Activated T-cell treated with anti-CD3 and anti-CD28 coated beads, Interleukin-2, amount 50 U/mL, for 72 hours (primary cell): Measurements from ENCODE around the gene MPIG6B. TPM values are rescaled to one million over a fixed set of nuclear protein-coding genes. Genes with fewer than 3 reads are reported as not detected.

Experiments used
- ATAC-seq, 2 donors: fragments of 150-1000 bp; cut with Tn5 transposase; replicated peaks in 1 of 2; 2 replicates each; pipeline ENCODE4 v1.10.0; 2021; ENCODE audit warnings: moderate library complexity in 2 of 2, mild to moderate bottlenecking in 1 of 2
- DNase-seq, 2 donors: peaks; one replicate each; pipeline ENCODE4 v3.0.0; 2021 to 2022; ENCODE audit warnings: mixed read lengths in 1 of 2
- H3K27ac Mint-ChIP-seq: one replicate; pipeline ENCODE4 v1.8.0; 2022; ENCODE audit warnings: mild to moderate bottlenecking, moderate library complexity, mixed read lengths
- H3K27me3 Mint-ChIP-seq: one replicate; pipeline ENCODE4 v1.8.0; 2022; ENCODE audit warnings: low read depth, mixed read lengths
- H3K36me3 Mint-ChIP-seq, 2 donors: one replicate each; pipeline ENCODE4 v1.8.0; 2022; ENCODE audit warnings: mixed read lengths in 2 of 2, mild to moderate bottlenecking in 1 of 2; ENCODE audit not compliant: insufficient read depth in 2 of 2
- H3K4me1 Mint-ChIP-seq: one replicate; pipeline ENCODE4 v1.8.0; 2022; ENCODE audit warnings: low read depth, mixed read lengths
- H3K4me3 Mint-ChIP-seq, 2 donors: one replicate each; pipeline ENCODE4 v1.8.0; 2022; ENCODE audit warnings: mild to moderate bottlenecking in 2 of 2, mixed read lengths in 2 of 2, moderate library complexity in 2 of 2
- H3K9me3 Mint-ChIP-seq, 2 donors: one replicate each; pipeline ENCODE4 v1.8.0; 2022; ENCODE audit warnings: mixed read lengths in 2 of 2
- total RNA-seq, 2 donors: library from RNA; stranded (reverse); gene quantifications; one replicate each; pipeline ENCODE4 v1.2.3, GENCODE V29; 2022

Gene MPIG6B, protein sequence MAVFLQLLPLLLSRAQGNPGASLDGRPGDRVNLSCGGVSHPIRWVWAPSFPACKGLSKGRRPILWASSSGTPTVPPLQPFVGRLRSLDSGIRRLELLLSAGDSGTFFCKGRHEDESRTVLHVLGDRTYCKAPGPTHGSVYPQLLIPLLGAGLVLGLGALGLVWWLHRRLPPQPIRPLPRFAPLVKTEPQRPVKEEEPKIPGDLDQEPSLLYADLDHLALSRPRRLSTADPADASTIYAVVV
- under 1 TPM in 1 of 2 donors, not detected in 1; 0.10 TPM for total RNA-seq

DNA sequence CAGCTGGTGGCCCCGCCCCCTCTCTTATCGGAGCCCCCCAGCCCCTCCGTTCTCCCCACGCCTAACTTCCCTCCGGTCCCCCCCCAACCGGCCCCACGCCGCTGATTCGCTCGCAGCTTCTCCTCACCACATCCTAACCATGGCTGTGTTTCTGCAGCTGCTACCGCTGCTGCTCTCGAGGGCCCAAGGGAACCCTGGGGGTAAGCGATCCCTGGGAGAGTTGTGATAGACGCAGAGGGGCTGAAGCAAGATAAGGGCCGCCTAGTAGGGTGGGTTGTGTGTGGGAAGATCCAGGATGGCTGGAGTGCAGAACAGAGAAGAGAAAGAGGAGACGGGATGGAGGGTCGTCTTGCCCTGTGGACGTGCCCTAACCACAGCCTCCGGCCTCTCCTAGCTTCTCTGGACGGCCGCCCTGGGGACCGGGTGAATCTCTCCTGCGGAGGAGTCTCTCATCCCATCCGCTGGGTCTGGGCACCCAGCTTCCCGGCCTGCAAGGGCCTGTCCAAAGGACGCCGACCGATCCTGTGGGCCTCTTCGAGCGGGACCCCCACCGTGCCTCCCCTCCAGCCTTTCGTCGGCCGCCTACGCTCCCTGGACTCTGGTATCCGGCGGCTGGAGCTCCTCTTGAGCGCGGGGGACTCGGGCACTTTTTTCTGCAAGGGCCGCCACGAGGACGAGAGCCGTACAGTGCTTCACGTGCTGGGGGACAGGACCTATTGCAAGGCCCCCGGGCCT, at the start of gene MPIG6B:
TSS of gene MPIG6B (plus strand) at position 129 of the 735 bp plus-strand sequence. CDS start at position 140, 11 bp downstream.
- ATAC-seq (no peak), DNase-seq (no peak)
- H3K4me1 Mint-ChIP-seq, result peaks cover 37% of the 10 kb centered on the region
- H3K36me3 Mint-ChIP-seq, result peaks cover 0 to 2% of the 10 kb centered on the region in 2 donors
- H3K27me3 Mint-ChIP-seq, result no peaks in the 10 kb centered on the region
- no peaks in the 10 kb centered on the region for H3K9me3 Mint-ChIP-seq
- H3K4me3 Mint-ChIP-seq, result no peak within 1 kb of the TSS
- no peak within 1 kb of the TSS for H3K27ac Mint-ChIP-seq

DNA sequence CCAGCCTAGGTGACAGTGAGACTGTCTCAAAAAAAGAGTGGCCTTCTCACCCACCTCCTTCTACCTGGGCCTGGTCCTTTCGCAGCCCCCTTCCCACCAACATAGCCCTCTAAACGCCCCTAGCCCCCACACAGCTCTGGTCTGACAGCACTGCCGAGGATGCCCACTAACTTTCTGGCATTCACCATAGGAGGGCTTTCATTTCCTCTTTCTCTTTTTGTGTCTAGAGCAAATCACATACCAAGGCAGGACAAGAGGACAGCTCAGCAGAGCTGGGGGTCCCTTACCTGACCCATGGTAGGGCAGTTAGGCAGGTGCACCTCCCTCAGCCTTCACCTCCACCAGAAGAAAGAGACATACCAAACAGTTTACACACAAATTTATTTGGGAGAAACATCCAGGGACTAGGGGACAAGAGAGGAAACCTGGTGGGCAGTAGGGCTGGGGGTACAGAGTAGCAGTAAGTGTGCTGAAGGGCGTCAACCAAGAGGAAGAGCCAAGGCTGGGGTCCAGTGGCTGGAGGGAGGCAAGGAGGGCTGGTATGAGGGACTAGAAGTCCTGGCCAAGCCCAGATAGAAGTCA, 46.8 kb upstream of the MPIG6B start:
- peaks cover 15% of the 10 kb centered on the region for H3K4me1 Mint-ChIP-seq
- H3K4me3 Mint-ChIP-seq, result no peak overlapping the region
- no peak overlapping the region for H3K27ac Mint-ChIP-seq
- DNase-seq (no peak), ATAC-seq (no peak)
- no peaks in the 10 kb centered on the region for H3K27me3 Mint-ChIP-seq
- peaks cover 0 to 13% of the 10 kb centered on the region in 2 donors for H3K36me3 Mint-ChIP-seq
- no peaks in the 10 kb centered on the region for H3K9me3 Mint-ChIP-seq

DNA sequence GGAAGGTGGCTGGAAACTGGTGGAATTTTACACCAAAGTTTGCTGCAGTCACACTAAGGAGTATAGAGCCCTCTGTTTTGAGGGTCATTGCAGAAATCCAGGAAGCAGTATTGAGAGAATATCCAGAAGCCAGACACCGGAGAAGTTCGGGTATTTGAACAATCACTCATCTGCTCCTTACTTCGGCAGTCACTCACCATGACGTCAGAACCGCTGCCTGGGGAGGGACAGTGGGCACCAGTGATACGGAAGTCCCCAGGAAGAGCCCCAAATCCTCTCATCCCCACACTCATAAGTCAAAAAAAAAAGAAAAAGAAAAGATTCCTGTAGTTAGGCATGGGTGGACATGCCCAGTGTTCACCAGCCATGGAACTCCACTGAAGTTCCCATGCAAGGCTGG, 46.3 kb upstream of the MPIG6B start:
- no peak for DNase-seq
- Mint-ChIP-seq H3K36me3 (peaks cover 0 to 8% of the 10 kb centered on the region in 2 donors), H3K4me3 (no peak overlapping the region), H3K27me3 (no peaks in the 10 kb centered on the region), H3K9me3 (no peaks in the 10 kb centered on the region), H3K4me1 (peaks cover 20% of the 10 kb centered on the region), H3K27ac (no peak overlapping the region)
- no peak for ATAC-seq

DNA sequence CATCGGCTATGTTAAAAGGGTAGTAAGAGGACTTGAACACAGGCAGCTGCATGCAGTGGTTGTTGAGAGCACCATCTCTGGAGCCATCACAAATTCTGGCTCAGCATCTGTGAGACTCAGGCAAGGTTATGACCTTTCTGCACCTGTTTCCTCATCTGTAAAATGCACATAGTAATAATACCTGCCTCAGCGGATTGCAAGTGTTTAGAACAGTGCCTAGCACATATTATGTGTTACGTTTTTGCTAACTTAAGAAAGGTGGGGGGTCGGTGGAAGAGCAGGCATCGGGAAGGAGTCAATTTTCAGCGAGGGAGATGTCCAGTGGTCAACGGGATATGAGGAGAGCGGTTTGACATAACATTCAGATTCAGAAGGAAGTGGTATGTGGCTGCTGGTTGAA, 45.2 kb upstream of the MPIG6B start:
- H3K9me3 Mint-ChIP-seq, result no peaks in the 10 kb centered on the region
- ATAC-seq (no peak), DNase-seq (no peak)
- H3K4me3 Mint-ChIP-seq, result no peak overlapping the region
- H3K27ac Mint-ChIP-seq, result no peak overlapping the region
- no peaks in the 10 kb centered on the region for H3K36me3 Mint-ChIP-seq
- H3K4me1 Mint-ChIP-seq, result peaks cover 23% of the 10 kb centered on the region
- no peaks in the 10 kb centered on the region for H3K27me3 Mint-ChIP-seq

DNA sequence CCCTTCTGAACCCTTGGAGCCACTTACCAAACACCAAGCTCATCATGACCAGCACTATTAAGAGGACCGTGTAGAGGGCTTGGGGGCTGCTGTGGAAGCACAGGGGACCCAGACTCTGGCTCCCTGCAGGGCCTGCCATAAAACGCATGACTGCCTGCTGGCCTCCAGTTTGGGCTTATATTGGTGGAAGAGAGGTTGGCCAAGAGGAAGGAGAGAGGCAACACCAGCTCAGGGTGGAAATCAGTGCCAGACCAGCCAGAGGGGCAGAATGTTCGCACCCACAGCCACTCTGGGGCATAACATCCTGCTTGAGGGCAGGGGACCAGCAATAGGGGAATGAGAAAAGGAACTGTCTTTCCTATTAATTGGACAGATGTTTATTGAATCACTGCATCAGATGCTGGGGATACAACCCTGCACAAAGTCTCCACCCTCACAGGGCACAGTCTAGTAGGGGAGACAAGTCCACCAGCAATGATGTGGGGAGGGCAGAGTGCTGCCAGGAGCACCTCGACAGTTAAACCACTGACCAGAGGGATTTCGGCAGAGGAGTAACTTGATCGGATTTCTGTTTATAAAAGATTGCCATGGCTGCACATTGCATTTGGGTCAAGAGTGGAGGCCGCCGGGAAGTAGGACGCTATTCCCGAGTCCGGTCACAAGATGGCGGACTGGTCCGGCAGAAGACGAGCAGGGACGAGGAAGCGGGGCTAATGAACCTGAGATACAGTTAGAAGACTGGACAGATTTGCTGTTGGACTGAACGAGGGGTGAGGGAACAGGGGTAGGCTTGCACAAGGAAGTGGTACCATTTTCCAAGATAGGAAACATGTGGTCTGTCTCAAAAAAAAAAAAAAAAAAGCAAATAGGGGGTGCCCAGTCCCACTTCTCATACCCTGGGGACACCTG, 42.7 kb upstream of the MPIG6B start, which contains the start of gene LY6G5C:
TSS of gene LY6G5C (minus strand) at position 842 of the 909 bp plus-strand sequence. CDS start at position 148, 694 bp downstream.
- H3K36me3 Mint-ChIP-seq, result peaks cover 0 to 3% of the 10 kb centered on the region in 2 donors
- no peaks in the 10 kb centered on the region for H3K9me3 Mint-ChIP-seq
- H3K27ac Mint-ChIP-seq, result peak within 1 kb of the TSS; percentile 61
- H3K27me3 Mint-ChIP-seq, result no peaks in the 10 kb centered on the region
- peak; percentile 66 to 74 for ATAC-seq
- peak; percentile 67 to 72 for DNase-seq
- peak within 1 kb of the TSS; percentile 83 to 91 for H3K4me3 Mint-ChIP-seq
- H3K4me1 Mint-ChIP-seq, result peaks cover 23% of the 10 kb centered on the region

DNA sequence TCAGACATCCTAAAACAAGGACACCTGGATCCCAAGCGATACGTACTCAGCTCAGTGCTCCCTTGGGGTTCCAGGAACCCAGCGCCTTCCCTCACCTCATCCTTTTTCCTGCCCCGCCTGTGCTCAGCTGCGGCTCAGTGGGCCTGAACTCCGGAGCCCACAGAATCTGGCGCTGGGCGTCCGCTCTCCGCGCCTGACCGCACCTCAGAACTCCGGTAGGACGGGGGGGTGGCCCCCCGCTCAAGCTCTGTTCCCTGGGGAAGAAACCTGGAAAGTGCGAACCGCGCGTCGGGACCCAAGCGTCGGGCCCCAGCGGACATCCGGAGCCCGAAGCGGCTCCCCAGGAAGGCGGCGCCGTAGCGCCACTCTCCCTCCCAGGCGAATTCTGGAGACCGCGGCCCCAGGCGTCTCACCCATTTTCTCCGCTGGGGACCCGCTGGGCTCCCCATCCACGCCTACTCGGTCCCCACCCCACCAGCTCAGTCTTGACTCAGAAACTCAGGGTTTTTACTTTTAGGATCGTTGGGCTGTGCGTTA, 42.0 kb upstream of the MPIG6B start:
- Mint-ChIP-seq H3K4me1 (peaks cover 23% of the 10 kb centered on the region), H3K9me3 (no peaks in the 10 kb centered on the region), H3K4me3 (peak overlapping the region; percentile 83 to 91), H3K27ac (no peak overlapping the region), H3K36me3 (peaks cover 0 to 6% of the 10 kb centered on the region in 2 donors), H3K27me3 (no peaks in the 10 kb centered on the region)
- DNase-seq (peak; percentile 59 to 65), ATAC-seq (peak; percentile 73 to 74)

DNA sequence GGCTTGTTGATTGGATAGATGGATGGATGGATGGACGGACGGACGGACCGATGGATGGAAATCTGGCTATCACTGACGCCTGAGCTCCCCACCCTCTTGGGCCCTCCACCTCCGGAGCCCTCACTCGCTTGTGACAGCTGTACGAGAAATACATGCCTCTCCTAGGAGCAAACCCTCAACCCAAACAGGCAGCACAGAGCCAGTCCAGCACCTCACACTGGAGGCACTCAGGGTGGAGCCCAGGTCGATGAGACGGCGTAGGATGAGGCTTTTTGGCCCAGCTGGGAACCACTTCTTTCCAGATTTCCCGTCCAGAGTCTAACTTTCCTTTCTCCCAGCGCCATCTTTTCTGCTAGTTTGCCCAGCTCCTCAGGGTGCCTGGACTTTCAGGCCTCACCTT, 39.6 kb upstream of the MPIG6B start:
- H3K27ac Mint-ChIP-seq, result no peak overlapping the region
- no peak overlapping the region for H3K4me3 Mint-ChIP-seq
- ATAC-seq, result no peak
- H3K36me3 Mint-ChIP-seq, result peaks cover 0 to 8% of the 10 kb centered on the region in 2 donors
- DNase-seq, result no peak
- no peaks in the 10 kb centered on the region for H3K9me3 Mint-ChIP-seq
- H3K4me1 Mint-ChIP-seq, result peaks cover 23% of the 10 kb centered on the region
- H3K27me3 Mint-ChIP-seq, result no peaks in the 10 kb centered on the region

DNA sequence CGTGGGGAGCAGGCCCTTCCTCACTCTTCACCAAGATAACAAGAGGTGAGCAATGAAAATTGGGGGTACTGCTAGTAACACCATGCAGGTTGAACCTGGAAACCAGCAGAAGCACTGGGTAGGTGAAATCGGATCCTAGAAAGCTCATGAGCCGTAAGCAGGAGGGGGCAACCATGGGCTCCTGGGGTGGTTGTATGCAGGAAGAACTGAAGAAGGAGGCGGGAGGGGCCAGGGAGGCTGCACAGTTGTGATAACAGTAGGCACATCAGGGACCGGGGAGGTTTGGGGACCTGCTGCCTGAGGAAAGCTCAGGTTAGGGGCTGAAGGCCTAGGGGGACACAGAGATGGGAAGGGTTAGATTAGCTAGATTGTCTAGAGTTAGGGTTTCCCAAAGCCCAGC, 36.7 kb upstream of the MPIG6B start:
- DNase-seq (no peak), ATAC-seq (no peak)
- H3K4me3 Mint-ChIP-seq, result no peak overlapping the region
- H3K27me3 Mint-ChIP-seq, result no peaks in the 10 kb centered on the region
- peaks cover 18% of the 10 kb centered on the region for H3K4me1 Mint-ChIP-seq
- peaks cover 0 to 10% of the 10 kb centered on the region in 2 donors for H3K36me3 Mint-ChIP-seq
- H3K27ac Mint-ChIP-seq, result peak overlapping the region; percentile 6
- H3K9me3 Mint-ChIP-seq, result no peaks in the 10 kb centered on the region

DNA sequence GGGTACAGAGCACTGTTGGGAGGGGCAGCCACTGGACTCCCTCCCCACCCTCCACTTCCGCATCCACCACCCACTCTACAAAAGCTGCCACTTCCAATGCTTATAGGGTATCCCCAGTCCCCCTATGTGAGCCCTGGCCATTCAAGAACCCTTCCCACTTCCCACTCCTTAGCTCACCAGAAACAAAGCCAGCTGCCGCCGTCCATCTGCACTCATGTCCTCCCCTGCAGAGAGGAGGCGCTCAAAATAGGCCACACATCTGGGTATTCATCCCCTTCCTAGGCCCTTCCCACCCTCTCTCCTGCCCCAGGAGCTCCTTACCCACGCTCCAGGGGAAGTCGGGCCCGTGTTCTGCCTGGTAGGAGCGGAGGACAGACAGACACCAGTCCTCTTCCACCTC, 35.9 kb upstream of the MPIG6B start:
- Mint-ChIP-seq H3K4me3 (no peak overlapping the region), H3K9me3 (no peaks in the 10 kb centered on the region), H3K36me3 (peaks cover 0 to 10% of the 10 kb centered on the region in 2 donors), H3K27ac (no peak overlapping the region), H3K27me3 (no peaks in the 10 kb centered on the region), H3K4me1 (peaks cover 10% of the 10 kb centered on the region)
- DNase-seq (no peak), ATAC-seq (no peak)

DNA sequence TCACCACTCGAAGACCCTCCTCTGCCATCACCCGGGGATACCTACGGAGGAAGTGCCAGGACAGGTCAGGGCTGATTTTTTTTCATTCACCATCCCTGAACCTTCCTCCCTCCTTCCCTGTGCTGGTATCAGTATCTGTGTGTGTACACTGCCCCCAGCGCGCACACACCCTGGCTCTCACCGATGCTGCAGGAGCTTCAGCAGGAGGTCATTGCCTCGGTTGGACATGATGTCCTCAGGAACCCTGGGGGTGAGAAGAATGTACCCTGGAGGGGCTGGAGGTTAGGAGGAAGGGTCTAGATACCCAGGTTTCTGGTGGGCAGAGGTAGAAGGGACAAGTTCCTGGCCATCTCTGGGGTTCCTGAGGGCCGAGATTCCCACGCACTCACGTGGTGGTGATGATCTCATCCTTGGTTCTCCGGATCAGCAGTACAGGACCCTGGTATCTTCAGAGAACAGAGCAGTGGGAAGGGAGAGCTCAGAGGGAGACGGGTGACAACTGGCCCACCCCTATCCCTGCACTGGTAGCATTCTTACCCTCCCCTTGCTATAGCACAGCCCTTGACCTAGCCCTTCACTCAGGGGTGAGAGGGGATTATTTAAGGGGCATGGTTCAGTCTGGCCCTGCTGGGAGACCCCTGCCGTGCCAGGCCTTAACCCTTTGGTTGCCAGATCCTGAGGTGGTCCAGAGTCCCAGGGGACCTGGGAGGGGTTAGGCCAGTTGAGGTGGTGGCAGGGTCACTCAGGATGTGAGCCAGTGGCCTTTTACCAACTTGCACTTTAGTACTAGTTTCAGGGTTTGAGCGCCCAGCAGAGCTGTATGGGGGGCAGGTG, 35.1 kb upstream of the MPIG6B start:
- no peaks in the 10 kb centered on the region for H3K9me3 Mint-ChIP-seq
- no peak overlapping the region for H3K4me3 Mint-ChIP-seq
- H3K36me3 Mint-ChIP-seq, result peaks cover 0 to 10% of the 10 kb centered on the region in 2 donors
- ATAC-seq (no peak), DNase-seq (no peak)
- H3K27me3 Mint-ChIP-seq, result no peaks in the 10 kb centered on the region
- no peak overlapping the region for H3K27ac Mint-ChIP-seq
- H3K4me1 Mint-ChIP-seq, result peaks cover 10% of the 10 kb centered on the region

DNA sequence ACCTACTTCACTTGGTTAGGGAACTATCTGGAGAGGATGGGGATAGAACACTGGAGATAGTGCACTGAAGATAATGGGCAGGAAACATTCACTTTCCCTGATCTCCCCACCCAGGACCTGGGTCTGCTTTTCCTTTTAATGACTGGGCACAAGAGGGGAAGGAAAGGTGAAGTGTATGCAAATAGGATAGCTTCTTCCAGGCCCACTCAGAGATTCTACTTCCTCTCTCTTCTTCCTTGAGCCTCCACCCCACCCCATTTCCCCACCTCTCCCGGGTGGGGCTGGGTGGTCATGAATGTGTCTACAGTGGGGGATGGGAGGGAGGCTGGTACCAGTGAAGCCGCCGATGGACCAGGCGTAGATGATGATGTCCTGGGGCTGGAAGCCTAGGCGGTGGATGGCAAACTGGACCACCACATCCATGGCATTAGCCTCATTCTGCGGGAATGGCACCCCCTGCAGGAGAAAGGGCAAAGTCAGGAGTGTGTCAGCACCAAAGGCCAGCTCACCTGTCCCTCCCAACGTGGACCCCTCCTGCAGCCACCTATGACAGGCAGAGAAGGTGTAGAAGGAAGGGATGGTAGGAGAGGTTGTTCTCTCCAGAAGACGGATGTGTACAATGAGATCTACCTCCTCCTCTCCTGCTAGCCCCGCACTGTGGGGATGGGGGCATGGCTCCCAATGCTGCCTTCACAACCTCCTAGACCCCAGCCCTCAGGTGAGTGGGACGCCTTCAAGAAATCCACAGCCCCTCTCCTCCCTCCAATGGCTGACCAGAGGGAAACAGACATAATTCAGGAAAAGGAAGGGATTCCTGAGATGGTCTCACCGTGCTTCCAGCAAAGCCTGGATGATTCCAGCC, 33.7 kb upstream of the MPIG6B start:
- DNase-seq (peak in 1 of 2 donors; percentile 18), ATAC-seq (no peak)
- H3K27me3 Mint-ChIP-seq, result no peaks in the 10 kb centered on the region
- peaks cover 0 to 8% of the 10 kb centered on the region in 2 donors for H3K36me3 Mint-ChIP-seq
- peak overlapping the region; percentile 29 for H3K27ac Mint-ChIP-seq
- H3K4me3 Mint-ChIP-seq, result no peak overlapping the region
- no peaks in the 10 kb centered on the region for H3K9me3 Mint-ChIP-seq
- H3K4me1 Mint-ChIP-seq, result peaks cover 10% of the 10 kb centered on the region
